HG02973 (cell line): ENCODE data around the gene CFAP65.

Experiments used
- ATAC-seq: cut with Tn5 transposase; IDR thresholded peaks from one replicate; pipeline ENCODE4 v1.9.1; 2021; ENCODE audit warnings: moderate library complexity; ENCODE audit not compliant: unreplicated experiment

CFAP65 gene

GRCh38 chr2:219032051-219032745, 9.1 kb downstream of the CFAP65 start:
- ATAC-seq, result no peak

- no peak for ATAC-seq
Measured at GRCh38 chr2:219031005-219031738, 10.1 kb downstream of the CFAP65 start.

- ATAC-seq, result no peak
Measured at GRCh38 chr2:219030177-219030940, 11.0 kb downstream of the CFAP65 start.

GRCh38 chr2:219029829-219030165, 11.5 kb downstream of the CFAP65 start:
- peak; percentile 79 for ATAC-seq

GRCh38 chr2:219028996-219029828, 12.1 kb downstream of the CFAP65 start:
- ATAC-seq, result no peak

- ATAC-seq, result no peak
Measured at GRCh38 chr2:219028141-219028540, 13.2 kb downstream of the CFAP65 start.

GRCh38 chr2:219027511-219028055, 13.7 kb downstream of the CFAP65 start:
- no peak for ATAC-seq

GRCh38 chr2:219026946-219027345, 14.4 kb downstream of the CFAP65 start:
- no peak for ATAC-seq

- no peak for ATAC-seq
Measured at GRCh38 chr2:219025637-219026585, 15.4 kb downstream of the CFAP65 start.

- ATAC-seq, result no peak
Measured at GRCh38 chr2:219024059-219024458, 17.3 kb downstream of the CFAP65 start.

- ATAC-seq, result no peak
Measured at GRCh38 chr2:219023045-219023605, 18.2 kb downstream of the CFAP65 start.

GRCh38 chr2:219022616-219023015, 18.7 kb downstream of the CFAP65 start:
- ATAC-seq, result no peak

- ATAC-seq, result no peak
Measured at GRCh38 chr2:219022041-219022440, 19.3 kb downstream of the CFAP65 start.

- ATAC-seq, result no peak
Measured at GRCh38 chr2:219021591-219021990, 19.7 kb downstream of the CFAP65 start.

- no peak for ATAC-seq
Measured at GRCh38 chr2:219020604-219021365, 20.5 kb downstream of the CFAP65 start.

- ATAC-seq, result no peak
Measured at GRCh38 chr2:219019436-219019835, 21.9 kb downstream of the CFAP65 start.

- ATAC-seq, result no peak
Measured at GRCh38 chr2:219018726-219019125, 22.6 kb downstream of the CFAP65 start.

GRCh38 chr2:219018286-219018685, 23.0 kb downstream of the CFAP65 start:
- ATAC-seq, result no peak
